GM19351 (cell line): ENCODE data around the gene C16orf95.

Source experiments
- ATAC-seq: cut with Tn5 transposase; IDR thresholded peaks from one replicate; pipeline ENCODE4 v1.9.1; 2021; ENCODE audit warnings: mild to moderate bottlenecking, moderate library complexity; ENCODE audit not compliant: unreplicated experiment

Gene C16orf95

DNA sequence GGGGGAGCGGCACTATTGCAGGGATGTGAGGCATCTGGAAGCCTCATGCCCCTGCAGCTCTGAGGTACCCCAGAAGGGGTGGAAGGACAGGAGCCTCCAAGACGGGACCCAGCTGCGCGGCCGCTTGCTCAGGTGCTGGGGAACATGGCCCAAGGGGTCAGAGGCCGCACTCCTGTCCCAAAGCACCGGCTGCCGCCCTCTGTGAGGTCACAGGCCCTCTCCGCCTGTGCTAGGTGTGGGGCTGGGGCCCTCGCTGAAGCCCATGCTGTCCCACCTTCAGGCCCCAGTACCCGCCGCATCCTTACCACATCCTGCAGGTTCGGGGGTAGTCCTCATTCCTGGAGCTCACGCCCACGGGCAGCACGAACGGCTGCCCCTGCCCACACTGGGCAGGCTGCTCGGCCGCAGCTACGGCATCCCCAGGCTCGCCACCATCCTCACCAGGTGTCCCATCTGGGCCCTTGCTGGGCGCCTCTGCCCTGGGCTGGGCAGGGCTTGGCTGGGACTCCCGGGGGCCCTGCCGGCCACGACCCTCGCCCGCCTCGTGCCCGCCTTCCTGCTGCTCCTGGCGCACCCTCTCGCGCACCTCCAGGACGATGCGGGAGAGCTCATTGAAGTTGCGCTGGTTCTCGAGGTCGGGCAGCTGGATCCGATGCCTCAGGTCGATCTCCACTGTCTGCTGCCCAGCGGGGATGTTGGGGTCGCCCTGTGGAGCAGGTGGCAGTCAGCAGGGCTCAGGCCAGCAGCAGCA is 16.6 kb upstream of the C16orf95 start:
- ATAC-seq, result no peak

GRCh38 chr16:87333101-87333500 is 15.9 kb upstream of the C16orf95 start:
- ATAC-seq, result no peak

GRCh38 chr16:87332150-87332549 is 15.0 kb upstream of the C16orf95 start:
- ATAC-seq, result no peak

DNA sequence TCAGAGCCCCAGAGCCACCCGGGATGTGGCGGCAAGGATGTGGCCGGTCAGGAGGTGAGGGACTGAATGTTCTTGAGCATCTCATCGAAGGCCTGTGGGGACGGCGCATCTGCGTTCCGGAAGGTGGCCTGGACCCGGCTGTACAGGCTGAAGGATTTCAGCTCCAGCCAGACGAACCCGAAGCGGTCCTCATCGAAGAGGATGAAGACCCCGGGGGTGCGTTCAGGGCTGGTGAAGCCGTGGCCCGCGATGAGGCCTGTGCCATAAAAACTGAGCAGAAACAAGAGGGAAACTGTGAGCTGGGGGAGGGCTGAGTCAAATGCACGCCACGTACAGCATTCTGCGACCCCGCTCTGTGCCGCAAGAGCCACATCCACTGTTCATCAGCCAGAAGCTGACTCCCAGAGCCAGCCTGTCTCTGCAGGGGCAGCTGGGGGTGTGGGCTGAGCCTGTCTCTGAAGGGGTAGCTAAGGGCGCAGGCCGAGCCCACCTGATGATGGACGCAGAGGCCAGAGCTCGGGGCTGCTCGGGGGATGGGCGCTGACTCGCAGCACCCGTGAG is 14.1 kb upstream of the C16orf95 start:
- no peak for ATAC-seq

GRCh38 chr16:87330646-87331045 is 13.5 kb upstream of the C16orf95 start:
- ATAC-seq, result no peak

GRCh38 chr16:87330257-87330624 is 13.0 kb upstream of the C16orf95 start:
- ATAC-seq, result no peak

DNA sequence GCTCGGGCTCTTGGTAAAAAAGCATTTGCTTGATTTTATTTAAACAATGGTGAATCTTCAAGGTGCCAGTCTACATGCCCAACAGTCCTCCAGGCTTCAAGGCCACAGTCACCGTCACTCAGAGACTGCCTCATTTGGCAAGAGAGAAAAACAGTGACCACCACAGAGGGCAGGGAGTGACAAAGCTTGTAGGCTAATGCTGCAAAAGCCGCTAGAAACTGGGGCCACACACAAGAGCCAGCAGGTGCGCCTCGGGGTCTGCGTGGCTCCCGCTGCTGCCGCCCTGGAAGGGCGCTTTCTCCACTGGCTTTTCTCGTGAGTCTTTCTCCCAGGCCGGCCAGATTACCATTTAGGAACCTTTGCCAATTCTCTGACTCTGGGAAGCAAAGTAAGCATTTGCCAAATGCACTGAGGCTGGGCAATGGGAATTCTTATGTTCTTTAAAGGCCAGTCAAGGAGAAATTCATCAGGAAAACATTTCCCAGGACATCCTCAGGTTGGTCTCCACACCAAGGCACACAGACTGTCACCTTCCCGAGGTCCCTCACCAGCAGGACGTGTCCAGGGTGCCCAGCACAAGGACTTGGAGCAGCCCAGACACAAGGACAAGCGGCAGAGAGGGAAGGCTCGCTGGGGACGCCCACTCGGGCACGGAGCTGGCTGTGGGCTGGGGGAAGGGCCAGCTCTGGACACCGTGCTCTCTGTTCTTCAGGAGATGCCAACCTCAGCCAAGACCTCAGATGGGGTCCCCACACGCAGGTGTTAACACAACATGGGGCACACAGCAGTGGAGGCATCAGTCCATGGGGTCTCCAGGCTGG is 12.5 kb upstream of the C16orf95 start:
- ATAC-seq, result no peak

GRCh38 chr16:87328846-87329245 is 11.7 kb upstream of the C16orf95 start:
- ATAC-seq, result no peak

DNA sequence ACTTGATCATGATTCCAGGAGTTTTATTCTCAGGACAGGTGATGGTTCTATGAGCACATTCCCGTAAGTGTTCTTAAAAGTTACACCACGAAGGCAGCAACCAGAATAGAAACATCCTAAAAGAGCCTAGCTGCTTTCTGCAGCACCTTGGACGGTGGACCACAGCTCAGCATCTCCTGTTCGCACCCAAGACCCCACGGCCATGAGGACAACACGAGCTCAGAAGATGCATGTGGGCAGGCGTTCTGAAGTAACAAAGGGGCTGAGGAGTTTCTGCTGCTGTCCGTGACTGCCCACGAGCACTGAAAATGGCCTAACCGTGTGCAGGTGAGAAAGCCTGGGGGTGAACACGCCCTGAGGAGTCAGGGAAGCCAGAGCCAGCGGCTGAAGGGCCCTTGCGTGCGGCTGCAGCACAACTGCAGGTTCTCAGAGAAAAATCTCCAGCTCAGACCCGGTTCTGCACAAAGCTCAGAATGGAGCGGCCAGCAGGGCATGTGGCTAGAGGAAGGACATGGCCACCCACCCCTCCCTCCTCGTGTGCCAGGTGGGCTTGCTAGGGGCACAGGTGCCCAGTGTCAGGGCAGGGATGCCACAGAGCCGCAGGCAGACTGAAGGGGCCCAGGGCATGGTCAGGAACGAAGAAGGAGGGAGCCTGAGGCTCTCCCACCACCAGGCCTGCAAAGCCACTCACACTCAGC is 10.8 kb upstream of the C16orf95 start:
- no peak for ATAC-seq

DNA sequence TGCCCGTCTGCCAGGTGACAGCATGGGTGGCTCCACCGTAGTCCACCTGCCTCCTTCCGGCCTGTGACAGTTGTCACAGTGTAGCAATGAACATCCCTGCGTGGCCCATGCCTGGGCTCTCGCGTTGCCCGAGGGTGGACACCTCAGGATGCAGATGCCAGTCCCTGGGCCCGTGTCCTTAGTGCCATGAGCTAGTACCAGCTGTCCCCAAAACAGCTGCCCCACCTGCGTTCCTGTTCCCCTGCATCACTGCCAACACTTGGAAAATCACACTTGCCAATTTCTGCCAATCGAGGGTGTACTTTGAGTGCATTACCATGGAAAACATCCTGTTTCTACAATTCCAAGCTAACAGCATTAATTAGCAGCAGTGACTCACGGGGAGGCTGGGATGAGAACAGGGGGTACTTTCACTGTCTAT is 9.0 kb upstream of the C16orf95 start:
- no peak for ATAC-seq

DNA sequence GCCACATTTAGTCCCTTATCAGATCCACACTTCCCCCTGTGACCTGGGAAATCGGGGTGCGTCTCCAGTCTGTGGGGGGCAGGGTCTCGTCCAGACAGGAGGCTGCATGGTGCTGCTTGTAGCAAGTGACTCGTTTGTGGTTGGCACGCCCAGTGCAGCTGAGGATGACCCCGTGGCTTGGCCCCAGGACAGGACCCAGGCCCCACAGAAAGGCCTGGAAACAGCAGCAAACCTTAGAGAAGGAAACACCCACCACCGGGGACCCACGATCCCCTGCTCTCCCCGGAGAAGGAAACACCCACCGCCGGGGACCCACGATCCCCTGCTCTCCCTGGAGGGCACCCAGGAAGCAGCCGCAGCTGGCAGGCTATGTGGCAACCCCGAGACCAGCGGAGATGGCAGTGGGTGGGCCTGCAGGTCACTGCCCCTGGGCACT is 8.2 kb upstream of the C16orf95 start:
- no peak for ATAC-seq

GRCh38 chr16:87324411-87325275 is 7.5 kb upstream of the C16orf95 start:
- no peak for ATAC-seq

DNA sequence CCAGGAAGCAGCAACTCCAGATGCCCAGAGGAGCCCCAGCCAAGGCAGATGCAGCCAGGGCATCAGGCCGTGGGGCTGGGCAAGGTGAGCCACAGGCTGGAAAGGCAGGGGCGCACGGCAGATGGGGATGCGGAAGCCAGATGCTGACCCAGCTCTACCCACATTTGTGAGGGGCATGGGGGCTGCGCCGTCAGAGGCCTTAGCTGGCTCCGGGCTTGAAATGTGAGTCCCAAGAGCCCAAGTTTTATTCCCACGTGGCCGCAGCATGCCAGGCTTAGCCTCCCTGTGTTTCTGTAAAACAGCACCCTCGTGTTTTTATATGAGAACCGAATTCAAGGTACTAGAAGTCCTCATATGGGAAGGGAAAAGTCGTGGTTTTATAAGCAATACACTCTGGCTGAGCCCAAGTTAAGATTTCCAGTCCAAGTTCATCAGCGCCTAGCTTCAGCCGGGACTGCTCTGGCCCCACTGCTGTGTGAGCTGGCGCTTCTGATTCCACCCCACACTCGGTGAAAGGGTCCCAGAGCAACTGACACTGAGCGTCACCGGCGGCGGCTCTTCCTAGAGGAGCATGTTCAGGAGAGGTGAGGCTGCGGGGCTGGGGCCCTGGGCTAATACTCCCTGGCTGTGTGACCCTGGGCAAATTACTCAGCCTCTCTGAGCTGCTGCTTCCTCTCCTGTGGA is 6.7 kb upstream of the C16orf95 start:
- ATAC-seq, result no peak

- no peak for ATAC-seq
These were observed 5.9 kb upstream of the C16orf95 start for GRCh38 chr16:87322833-87323726.

DNA sequence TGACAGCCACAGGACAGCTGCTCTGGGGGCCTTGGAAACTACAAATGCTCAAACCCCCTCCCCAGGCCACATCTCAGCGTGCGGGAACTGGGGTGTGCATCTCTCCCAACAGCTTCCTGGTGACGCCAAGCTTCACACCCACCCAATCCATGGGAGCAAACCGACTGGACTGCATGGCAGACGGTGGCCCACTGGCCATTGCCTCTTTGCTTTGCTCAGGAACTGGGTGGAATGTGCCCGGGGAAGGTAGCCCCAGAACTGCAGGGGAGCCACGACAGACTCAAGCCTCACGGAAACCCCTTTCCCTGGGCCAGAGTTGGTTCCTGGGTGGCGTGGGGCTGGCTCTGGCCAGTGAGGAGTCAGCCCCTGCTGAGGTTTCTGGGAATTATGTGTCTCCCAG is 5.2 kb upstream of the C16orf95 start:
- no peak for ATAC-seq

- no peak for ATAC-seq
These were observed 4.3 kb upstream of the C16orf95 start for GRCh38 chr16:87321336-87322107.

DNA sequence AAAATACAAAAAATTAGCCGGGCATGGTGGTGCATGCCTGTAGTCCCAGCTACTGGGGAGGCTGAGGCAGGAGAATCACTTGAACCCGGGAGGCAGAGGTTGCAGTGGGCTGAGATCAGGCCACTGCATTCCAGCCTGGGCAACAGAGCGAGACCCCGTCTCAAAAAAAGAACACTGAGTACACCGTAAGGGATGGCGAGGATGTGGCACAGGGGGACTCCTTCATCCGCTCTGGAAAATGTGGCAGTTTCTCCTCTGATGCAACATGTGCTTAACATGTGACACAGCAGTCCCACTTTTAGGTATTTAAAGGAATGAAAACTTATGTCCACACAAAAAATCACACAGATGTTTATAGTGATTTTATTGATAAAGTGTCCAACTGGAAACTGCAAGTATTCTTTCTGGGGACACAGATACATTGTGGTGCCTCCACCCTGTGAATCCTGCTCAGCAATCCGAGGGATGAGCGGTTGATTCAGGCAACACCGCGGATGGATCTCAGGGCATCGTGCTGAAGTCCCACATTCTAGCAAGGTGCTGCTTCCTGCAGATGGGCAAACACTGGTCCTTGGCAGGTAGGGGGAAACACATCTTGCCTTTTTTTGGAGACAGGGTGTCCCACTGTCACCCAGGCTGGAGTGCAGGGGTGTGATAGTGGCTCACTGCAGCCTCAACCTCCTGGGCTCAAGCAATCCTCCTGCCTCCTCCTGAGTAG is 3.5 kb upstream of the C16orf95 start:
- ATAC-seq, result no peak
